Measurements from ENCODE around the gene ADGRG6.

DNA sequence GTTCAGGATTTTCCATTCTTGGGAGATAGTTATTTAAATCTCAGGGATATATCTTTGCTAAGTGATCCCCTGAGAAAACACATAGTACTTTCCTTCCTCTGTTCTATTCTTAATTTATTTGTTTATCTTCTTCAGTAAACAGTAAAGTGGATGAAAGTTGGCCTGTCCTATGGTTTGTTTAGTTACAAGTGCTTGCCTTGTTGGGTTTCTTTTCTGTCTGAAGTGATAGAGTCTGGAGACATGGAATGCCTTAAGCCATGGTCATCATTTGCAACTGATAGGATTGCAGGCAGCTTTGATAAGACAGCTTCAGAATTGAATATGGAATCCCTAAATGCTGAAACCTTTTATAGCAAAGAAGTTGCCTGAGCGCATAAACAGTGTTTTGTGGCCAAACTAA, 4.9 kb downstream of the ADGRG6 start:
- TF ChIP-seq, protein P1, sequence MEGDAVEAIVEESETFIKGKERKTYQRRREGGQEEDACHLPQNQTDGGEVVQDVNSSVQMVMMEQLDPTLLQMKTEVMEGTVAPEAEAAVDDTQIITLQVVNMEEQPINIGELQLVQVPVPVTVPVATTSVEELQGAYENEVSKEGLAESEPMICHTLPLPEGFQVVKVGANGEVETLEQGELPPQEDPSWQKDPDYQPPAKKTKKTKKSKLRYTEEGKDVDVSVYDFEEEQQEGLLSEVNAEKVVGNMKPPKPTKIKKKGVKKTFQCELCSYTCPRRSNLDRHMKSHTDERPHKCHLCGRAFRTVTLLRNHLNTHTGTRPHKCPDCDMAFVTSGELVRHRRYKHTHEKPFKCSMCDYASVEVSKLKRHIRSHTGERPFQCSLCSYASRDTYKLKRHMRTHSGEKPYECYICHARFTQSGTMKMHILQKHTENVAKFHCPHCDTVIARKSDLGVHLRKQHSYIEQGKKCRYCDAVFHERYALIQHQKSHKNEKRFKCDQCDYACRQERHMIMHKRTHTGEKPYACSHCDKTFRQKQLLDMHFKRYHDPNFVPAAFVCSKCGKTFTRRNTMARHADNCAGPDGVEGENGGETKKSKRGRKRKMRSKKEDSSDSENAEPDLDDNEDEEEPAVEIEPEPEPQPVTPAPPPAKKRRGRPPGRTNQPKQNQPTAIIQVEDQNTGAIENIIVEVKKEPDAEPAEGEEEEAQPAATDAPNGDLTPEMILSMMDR (IDR thresholded peaks at IDR 0.05): no peak
- TF ChIP-seq POLR2A (IDR thresholded peaks at IDR 0.05): no peak

Measured in esophagus squamous epithelium (tissue), 4 donors.